Mesothelial cell of epicardium (in vitro differentiated cells): ENCODE measurements around the gene CYB561A3. TPM values are rescaled to one million over a fixed set of nuclear protein-coding genes. Genes with fewer than 3 reads are reported as not detected.

ENCODE experiments used
- DNase-seq, 2 experiments: peaks; one replicate each; pipeline ENCODE4 v3.0.0; 2021; ENCODE audit warnings: low spot score in 2 of 2; ENCODE audit not compliant: unreplicated experiment in 2 of 2
- H3K27ac Mint-ChIP-seq: 2 replicates; pipeline ENCODE4 v1.8.0; 2021; ENCODE audit warnings: mixed read lengths
- H3K27me3 Mint-ChIP-seq: 2 replicates; pipeline ENCODE4 v1.8.0; 2021; ENCODE audit warnings: low read depth, mixed read lengths
- H3K36me3 Mint-ChIP-seq: 2 replicates; pipeline ENCODE4 v1.8.0; 2021; ENCODE audit warnings: mixed read lengths
- H3K4me1 Mint-ChIP-seq: 2 replicates; pipeline ENCODE4 v1.8.0; 2021; ENCODE audit warnings: mixed read lengths
- H3K4me3 Mint-ChIP-seq: 2 replicates; pipeline ENCODE4 v1.8.0; 2021; ENCODE audit warnings: mild to moderate bottlenecking, moderate library complexity, mixed read lengths
- H3K9me3 Mint-ChIP-seq: 2 replicates; pipeline ENCODE4 v1.8.0; 2021; ENCODE audit warnings: mixed read lengths
- CTCF ChIP-seq: fragments of 200-600 bp; sonication (generic); IDR thresholded peaks from one replicate; pipeline ENCODE4 v1.5.0; 2021; ENCODE audit warnings: antibody characterized with exemption; ENCODE audit not compliant: unreplicated experiment
- total RNA-seq: library from RNA; stranded (reverse); gene quantifications from 3 replicates; pipeline ENCODE4 v1.2.1, GENCODE V29; 2021

Gene CYB561A3
- total RNA-seq, 1 donor from 2014 or later = 26.3 TPM

GRCh38 chr11:61403658-61404057 is 42.0 kb upstream of the CYB561A3 start:
- Mint-ChIP-seq H3K9me3 (no peaks in the 10 kb centered on the region), H3K4me3 (no peak overlapping the region), H3K4me1 (no peaks in the 10 kb centered on the region), H3K27ac (no peak overlapping the region), H3K36me3 (peaks cover 22% of the 10 kb centered on the region), H3K27me3 (no peaks in the 10 kb centered on the region)
- TF ChIP-seq CTCF = no peak
- no peak for DNase-seq

GRCh38 chr11:61401573-61401972 is 39.9 kb upstream of the CYB561A3 start:
- Mint-ChIP-seq H3K4me3 (no peak overlapping the region), H3K27ac (no peak overlapping the region), H3K27me3 (no peaks in the 10 kb centered on the region), H3K36me3 (peaks cover 17% of the 10 kb centered on the region), H3K4me1 (no peaks in the 10 kb centered on the region), H3K9me3 (no peaks in the 10 kb centered on the region)
- DNase-seq = no peak
- TF ChIP-seq CTCF = no peak

GRCh38 chr11:61401173-61401572 is 39.5 kb upstream of the CYB561A3 start:
- no peak for DNase-seq
- Mint-ChIP-seq H3K4me1 (no peaks in the 10 kb centered on the region), H3K36me3 (peaks cover 17% of the 10 kb centered on the region)

GRCh38 chr11:61392981-61393595 is 31.4 kb upstream of the CYB561A3 start:
- no peak for TF ChIP-seq CTCF
- peaks cover 14% of the 10 kb centered on the region for H3K4me1 Mint-ChIP-seq
- peaks cover 22% of the 10 kb centered on the region for H3K36me3 Mint-ChIP-seq
- peak overlapping the region; percentile 95 for H3K4me3 Mint-ChIP-seq
- H3K27me3 Mint-ChIP-seq = no peaks in the 10 kb centered on the region
- H3K9me3 Mint-ChIP-seq = peaks cover 13% of the 10 kb centered on the region
- no peak for DNase-seq
- H3K27ac Mint-ChIP-seq = peak overlapping the region; percentile 94

More at GRCh38 chr11:61401173-61401572, 39.5 kb upstream of the CYB561A3 start:
- Mint-ChIP-seq H3K4me3 (no peak overlapping the region), H3K9me3 (no peaks in the 10 kb centered on the region), H3K27ac (peak overlapping the region; percentile 4), H3K27me3 (no peaks in the 10 kb centered on the region)
- TF ChIP-seq CTCF = no peak

- Mint-ChIP-seq H3K9me3 (peaks cover 13% of the 10 kb centered on the region), H3K36me3 (peaks cover 7% of the 10 kb centered on the region), H3K4me3 (no peak overlapping the region), H3K4me1 (peaks cover 14% of the 10 kb centered on the region), H3K27me3 (no peaks in the 10 kb centered on the region), H3K27ac (no peak overlapping the region)
- no peak for DNase-seq
- TF ChIP-seq CTCF = no peak
Observed at GRCh38 chr11:61390161-61390560, 28.5 kb upstream of the CYB561A3 start.
